ENCODE results near the gene APLF. TPM values are rescaled to one million over a fixed set of nuclear protein-coding genes. Genes with fewer than 3 reads are reported as not detected.
"Not testable (repeated sequence)": the region's sequence is repeated elsewhere in the genome, so short reads cannot be mapped to it uniquely, and the experiment has no call there.

APLF gene
- total RNA-seq, 1 donor from 2014 or later, result 11.6 TPM

GRCh38 chr2:68482296-68482820 lies 15.0 kb downstream of the APLF start:
- Mint-ChIP-seq H3K27ac (peak overlapping the region; percentile 71), H3K9me3 (ENCODE audit: low read depth) (peaks cover 7% of the 10 kb centered on the region), H3K36me3 (ENCODE audit: insufficient read depth) (peaks cover 5% of the 10 kb centered on the region), H3K4me3 (ENCODE audit: low read depth) (no peak overlapping the region), H3K4me1 (ENCODE audit: low read depth) (peaks cover 7% of the 10 kb centered on the region), H3K27me3 (no peaks in the 10 kb centered on the region)
- DNase-seq (ENCODE audit: low spot score, unreplicated experiment), result no peak
- TF ChIP-seq, protein P1, sequence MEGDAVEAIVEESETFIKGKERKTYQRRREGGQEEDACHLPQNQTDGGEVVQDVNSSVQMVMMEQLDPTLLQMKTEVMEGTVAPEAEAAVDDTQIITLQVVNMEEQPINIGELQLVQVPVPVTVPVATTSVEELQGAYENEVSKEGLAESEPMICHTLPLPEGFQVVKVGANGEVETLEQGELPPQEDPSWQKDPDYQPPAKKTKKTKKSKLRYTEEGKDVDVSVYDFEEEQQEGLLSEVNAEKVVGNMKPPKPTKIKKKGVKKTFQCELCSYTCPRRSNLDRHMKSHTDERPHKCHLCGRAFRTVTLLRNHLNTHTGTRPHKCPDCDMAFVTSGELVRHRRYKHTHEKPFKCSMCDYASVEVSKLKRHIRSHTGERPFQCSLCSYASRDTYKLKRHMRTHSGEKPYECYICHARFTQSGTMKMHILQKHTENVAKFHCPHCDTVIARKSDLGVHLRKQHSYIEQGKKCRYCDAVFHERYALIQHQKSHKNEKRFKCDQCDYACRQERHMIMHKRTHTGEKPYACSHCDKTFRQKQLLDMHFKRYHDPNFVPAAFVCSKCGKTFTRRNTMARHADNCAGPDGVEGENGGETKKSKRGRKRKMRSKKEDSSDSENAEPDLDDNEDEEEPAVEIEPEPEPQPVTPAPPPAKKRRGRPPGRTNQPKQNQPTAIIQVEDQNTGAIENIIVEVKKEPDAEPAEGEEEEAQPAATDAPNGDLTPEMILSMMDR (IDR thresholded peaks at IDR 0.05; ENCODE audit: unreplicated experiment), result no peak

GRCh38 chr2:68483011-68483410 lies 15.6 kb downstream of the APLF start:
- Mint-ChIP-seq H3K36me3 (ENCODE audit: insufficient read depth) (peaks cover 5% of the 10 kb centered on the region), H3K27ac (no peak overlapping the region), H3K4me1 (ENCODE audit: low read depth) (peaks cover 7% of the 10 kb centered on the region), H3K27me3 (no peaks in the 10 kb centered on the region), H3K9me3 (ENCODE audit: low read depth) (peaks cover 7% of the 10 kb centered on the region), H3K4me3 (ENCODE audit: low read depth) (no peak overlapping the region)
- TF ChIP-seq, protein P1 (IDR thresholded peaks at IDR 0.05; ENCODE audit: unreplicated experiment), result no peak
- no peak for DNase-seq (ENCODE audit: low spot score, unreplicated experiment)

DNA sequence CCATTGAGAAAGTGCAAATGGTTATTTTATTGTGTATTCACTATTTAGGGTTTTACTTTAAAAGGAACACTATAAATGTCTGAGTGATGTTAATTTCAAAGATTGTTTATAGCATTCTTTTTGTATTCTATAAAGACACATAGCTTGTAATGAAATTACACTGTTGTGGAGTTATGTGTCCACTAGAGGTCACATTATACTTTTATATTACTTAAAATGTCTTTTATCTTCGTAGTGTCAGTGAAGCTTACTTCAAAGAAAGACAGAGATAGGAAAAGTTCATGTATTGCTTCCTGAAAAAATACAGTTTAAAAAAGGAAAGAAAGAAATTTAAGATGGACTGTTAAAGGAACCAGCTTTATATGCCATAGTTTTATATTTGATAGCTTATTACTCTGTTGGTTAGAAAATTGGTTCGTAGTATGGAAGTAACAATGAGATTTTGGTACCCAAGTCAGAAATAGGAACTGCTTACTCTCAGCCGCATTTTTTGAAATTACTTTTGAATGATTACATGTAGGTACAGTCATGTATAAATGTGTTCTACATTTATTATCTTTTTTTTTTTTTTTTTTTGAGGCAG lies 20.5 kb downstream of the APLF start:
- H3K27me3 Mint-ChIP-seq, result no peaks in the 10 kb centered on the region
- TF ChIP-seq, protein P1 (IDR thresholded peaks at IDR 0.05; ENCODE audit: unreplicated experiment), result peak; percentile 56
- H3K27ac Mint-ChIP-seq, result no peak overlapping the region
- peaks cover under 1% of the 10 kb centered on the region for H3K9me3 Mint-ChIP-seq (ENCODE audit: low read depth)
- H3K4me3 Mint-ChIP-seq (ENCODE audit: low read depth), result no peak overlapping the region
- H3K4me1 Mint-ChIP-seq (ENCODE audit: low read depth), result peaks cover 3% of the 10 kb centered on the region
- H3K36me3 Mint-ChIP-seq (ENCODE audit: insufficient read depth), result no peaks in the 10 kb centered on the region
- no peak for DNase-seq (ENCODE audit: low spot score, unreplicated experiment)

DNA sequence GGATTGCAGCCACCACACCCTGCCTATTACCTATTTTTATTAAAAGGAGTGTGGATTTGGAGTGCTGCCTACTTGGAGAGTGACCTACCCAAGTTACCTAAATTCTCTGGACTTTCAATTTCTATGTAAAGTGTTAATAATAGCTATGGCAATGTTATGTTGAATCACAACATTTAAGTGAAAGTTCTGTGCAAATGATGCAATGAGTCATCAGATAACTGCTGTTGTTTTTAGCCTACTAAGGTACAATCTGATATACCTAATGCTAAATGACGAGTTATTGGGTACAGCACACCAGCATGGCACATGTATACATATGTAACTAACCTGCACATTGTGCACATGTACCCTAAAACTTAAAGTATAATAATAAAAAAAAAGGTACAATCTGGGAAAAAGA lies 21.2 kb downstream of the APLF start:
- not testable (repeated sequence) for H3K27ac Mint-ChIP-seq; H3K27me3 Mint-ChIP-seq; H3K36me3 Mint-ChIP-seq (ENCODE audit: insufficient read depth); H3K4me3 Mint-ChIP-seq (ENCODE audit: low read depth); H3K9me3 Mint-ChIP-seq (ENCODE audit: low read depth); H3K4me1 Mint-ChIP-seq (ENCODE audit: low read depth); DNase-seq (ENCODE audit: low spot score, unreplicated experiment)

- Mint-ChIP-seq H3K36me3 (ENCODE audit: insufficient read depth) (peaks cover 1% of the 10 kb centered on the region), H3K27ac (no peak overlapping the region), H3K4me3 (ENCODE audit: low read depth) (no peak overlapping the region), H3K4me1 (ENCODE audit: low read depth) (peaks cover 3% of the 10 kb centered on the region), H3K27me3 (no peaks in the 10 kb centered on the region), H3K9me3 (ENCODE audit: low read depth) (peaks cover 6% of the 10 kb centered on the region)
- DNase-seq (ENCODE audit: low spot score, unreplicated experiment), result no peak
- TF ChIP-seq, protein P1 (IDR thresholded peaks at IDR 0.05; ENCODE audit: unreplicated experiment), result no peak
Measured at GRCh38 chr2:68489282-68489681, 21.9 kb downstream of the APLF start.

GRCh38 chr2:68491582-68491981 lies 24.2 kb downstream of the APLF start:
- TF ChIP-seq, protein P1 (IDR thresholded peaks at IDR 0.05; ENCODE audit: unreplicated experiment), result no peak
- H3K9me3 Mint-ChIP-seq (ENCODE audit: low read depth), result peaks cover 9% of the 10 kb centered on the region
- no peak overlapping the region for H3K4me3 Mint-ChIP-seq (ENCODE audit: low read depth)
- H3K27me3 Mint-ChIP-seq, result no peaks in the 10 kb centered on the region
- H3K36me3 Mint-ChIP-seq (ENCODE audit: insufficient read depth), result peaks cover 9% of the 10 kb centered on the region
- DNase-seq (ENCODE audit: low spot score, unreplicated experiment), result no peak
- peaks cover 3% of the 10 kb centered on the region for H3K4me1 Mint-ChIP-seq (ENCODE audit: low read depth)
- no peak overlapping the region for H3K27ac Mint-ChIP-seq
